H9 (cell line): ENCODE results near the gene HEMGN. TPM values are rescaled to one million over a fixed set of nuclear protein-coding genes. Genes with fewer than 3 reads are reported as not detected.

Experiments
- DNase-seq: peaks from one replicate; pipeline ENCODE4 v3.0.0-alpha.2; 2017
- H2AFZ ChIP-seq: one replicate; pipeline ENCODE4 v1.6.1; 2013; ENCODE audit warnings: mild to moderate bottlenecking, low read length, control low read depth, moderate library complexity
- H2AK5ac ChIP-seq: 2 replicates; pipeline ENCODE4 v1.6.1; 2013; ENCODE audit warnings: low read length, control low read depth, mixed read lengths; ENCODE audit not compliant: insufficient read length
- H2BK120ac ChIP-seq: one replicate; pipeline ENCODE4 v1.6.1; 2013; ENCODE audit warnings: low read depth, mild to moderate bottlenecking, low read length, control low read depth, inconsistent platforms; ENCODE audit not compliant: poor library complexity, severe bottlenecking
- H2BK12ac ChIP-seq: 2 replicates; pipeline ENCODE4 v1.6.1; 2013; ENCODE audit warnings: low read length, control low read depth, mixed read lengths, low read depth; ENCODE audit not compliant: insufficient read length
- H2BK15ac ChIP-seq: 2 replicates; pipeline ENCODE4 v1.6.1; 2013; ENCODE audit warnings: low read depth, low read length, control low read depth
- H2BK20ac ChIP-seq: one replicate; pipeline ENCODE4 v1.6.1; 2013; ENCODE audit warnings: low read depth, mild to moderate bottlenecking, low read length, control low read depth, inconsistent platforms; ENCODE audit not compliant: poor library complexity, severe bottlenecking
- H2BK5ac ChIP-seq: 2 replicates; pipeline ENCODE4 v1.6.1; 2013; ENCODE audit warnings: low read length, control low read depth, mixed read lengths; ENCODE audit not compliant: insufficient read length
- H3K14ac ChIP-seq: 2 replicates; pipeline ENCODE4 v1.6.1; 2013; ENCODE audit warnings: low read length, control low read depth; ENCODE audit not compliant: insufficient read depth
- H3K18ac ChIP-seq: 2 replicates; pipeline ENCODE4 v1.6.1; 2013; ENCODE audit warnings: low read depth, mild to moderate bottlenecking, mixed read lengths, low read length, control low read depth; ENCODE audit not compliant: insufficient read length
- H3K23ac ChIP-seq: 2 replicates; pipeline ENCODE4 v1.6.1; 2013; ENCODE audit warnings: low read length, control low read depth, mixed read lengths, low read depth; ENCODE audit not compliant: insufficient read length
- H3K23me2 ChIP-seq: 2 replicates; pipeline ENCODE4 v1.6.1; 2013; ENCODE audit warnings: low read depth, mild to moderate bottlenecking, mixed read lengths, low read length, control low read depth; ENCODE audit not compliant: insufficient read length, poor library complexity, severe bottlenecking
- H3K27ac ChIP-seq: 2 replicates; pipeline ENCODE4 v1.5.1; 2013; ENCODE audit warnings: low read length, control low read depth, mixed read lengths, low read depth; ENCODE audit not compliant: insufficient read length
- H3K27me3 ChIP-seq: 2 replicates; pipeline ENCODE4 v1.6.1; 2013; ENCODE audit warnings: low read length, control low read depth, inconsistent platforms; ENCODE audit not compliant: insufficient read depth
- H3K4ac ChIP-seq: 2 replicates; pipeline ENCODE4 v1.6.1; 2013; ENCODE audit warnings: low read depth, mild to moderate bottlenecking, control low read depth, inconsistent platforms, low read length, moderate library complexity
- H3K4me1 ChIP-seq: 2 replicates; pipeline ENCODE4 v1.6.1; 2013; ENCODE audit warnings: low read length, control low read depth, inconsistent platforms; ENCODE audit not compliant: insufficient read depth
- H3K4me2 ChIP-seq: 2 replicates; pipeline ENCODE4 v1.6.1; 2013; ENCODE audit warnings: low read length, control low read depth, mixed read lengths; ENCODE audit not compliant: insufficient read length, insufficient read depth
- H3K56ac ChIP-seq: 2 replicates; pipeline ENCODE4 v1.6.1; 2013; ENCODE audit warnings: low read depth, mild to moderate bottlenecking, mixed read lengths, low read length, control low read depth; ENCODE audit not compliant: insufficient read length
- H3K79me1 ChIP-seq: 2 replicates; pipeline ENCODE4 v1.6.1; 2013; ENCODE audit warnings: low read depth, mild to moderate bottlenecking, moderate library complexity, low read length, control low read depth, inconsistent platforms; ENCODE audit not compliant: insufficient read depth, poor library complexity, severe bottlenecking
- H3K79me2 ChIP-seq: 2 replicates; pipeline ENCODE4 v1.6.1; 2013; ENCODE audit warnings: low read length, control low read depth, inconsistent platforms; ENCODE audit not compliant: insufficient read depth
- H3K9ac ChIP-seq: 2 replicates; pipeline ENCODE4 v1.6.1; 2013; ENCODE audit warnings: low read length, control low read depth, mixed read lengths; ENCODE audit not compliant: insufficient read length; ENCODE audit errors: extremely low read depth
- H3K9me3 ChIP-seq: one replicate; pipeline ENCODE4 v1.6.1; 2013; ENCODE audit warnings: low read depth, low read length, inconsistent platforms; ENCODE audit not compliant: control insufficient read depth
- H3T11ph ChIP-seq: one replicate; pipeline ENCODE4 v1.6.1; 2013; ENCODE audit warnings: mild to moderate bottlenecking, low read length, control low read depth, inconsistent platforms
- H4K20me1 ChIP-seq: one replicate; pipeline ENCODE4 v1.6.1; 2013; ENCODE audit not compliant: control insufficient read depth, insufficient read length, insufficient read depth
- H4K5ac ChIP-seq: 2 replicates; pipeline ENCODE4 v1.6.1; 2013; ENCODE audit warnings: low read depth, mild to moderate bottlenecking, mixed read lengths, low read length, control low read depth; ENCODE audit not compliant: insufficient read length
- H4K8ac ChIP-seq: replicated peaks from 2 replicates; pipeline ENCODE4 v1.6.1; 2013; ENCODE audit warnings: low read length, control low read depth, mixed read lengths, low read depth; ENCODE audit not compliant: insufficient read length
- H4K91ac ChIP-seq: 2 replicates; pipeline ENCODE4 v1.6.1; 2013; ENCODE audit warnings: low read depth, mild to moderate bottlenecking, moderate library complexity, mixed read lengths, low read length, control low read depth; ENCODE audit not compliant: insufficient read length
- H3K27ac Mint-ChIP-seq, 3 experiments: 2 replicates in 2 of 3; 3 replicates in 1 of 3; pipeline ENCODE4 v1.8.0; 2020 to 2021; ENCODE audit warnings: mixed read lengths in 3 of 3, mild to moderate bottlenecking in 1 of 3, moderate library complexity in 1 of 3
- H3K27me3 Mint-ChIP-seq: 2 replicates; pipeline ENCODE4 v1.8.0; 2021; ENCODE audit warnings: low read depth, mild to moderate bottlenecking, moderate library complexity, mixed read lengths
- H3K36me3 Mint-ChIP-seq, 3 experiments: 2 replicates in 2 of 3; 3 replicates in 1 of 3; pipeline ENCODE4 v1.8.0; 2020 to 2021; ENCODE audit warnings: low read depth in 3 of 3, mixed read lengths in 3 of 3; ENCODE audit not compliant: insufficient read depth in 1 of 3
- H3K4me1 Mint-ChIP-seq, 2 experiments: 2 replicates each; pipeline ENCODE4 v1.8.0; 2020; ENCODE audit warnings: mixed read lengths in 2 of 2
- H3K4me3 Mint-ChIP-seq, 2 experiments: 2 replicates in 1 of 2; 3 replicates in 1 of 2; pipeline ENCODE4 v1.8.0; 2020 to 2021; ENCODE audit warnings: mild to moderate bottlenecking in 2 of 2, mixed read lengths in 2 of 2, moderate library complexity in 1 of 2
- H3K9me3 Mint-ChIP-seq, 2 experiments: 2 replicates in 1 of 2; 3 replicates in 1 of 2; pipeline ENCODE4 v1.8.0; 2020; ENCODE audit warnings: mild to moderate bottlenecking in 2 of 2, mixed read lengths in 2 of 2, moderate library complexity in 1 of 2
- CTCF ChIP-seq: fragments of 200-600 bp; sonication (generic); conservative IDR thresholded peaks from 3 replicates; pipeline ENCODE4 v1.8.0; 2021; ENCODE audit warnings: antibody characterized with exemption, mild to moderate bottlenecking
- WGBS: extraction: QIAGEN DNeasy Blood & Tissue Kit; methylation state at CpG from one replicate; pipeline ENCODE4 v1.1.7; 2013; ENCODE audit warnings: missing lambda C conversion rate, low lambda C conversion rate, mixed read lengths; ENCODE audit not compliant: insufficient read length; ENCODE audit errors: extremely low coverage; 5-methylcytosine and 5-hydroxymethylcytosine counted together
- total RNA-seq: library from RNA; stranded (reverse); gene quantifications from 2 replicates; pipeline ENCODE4 v1.2.1, GENCODE V29; 2021

Gene HEMGN
- total RNA-seq, 1 experiment from 2014 or later: not detected

DNA sequence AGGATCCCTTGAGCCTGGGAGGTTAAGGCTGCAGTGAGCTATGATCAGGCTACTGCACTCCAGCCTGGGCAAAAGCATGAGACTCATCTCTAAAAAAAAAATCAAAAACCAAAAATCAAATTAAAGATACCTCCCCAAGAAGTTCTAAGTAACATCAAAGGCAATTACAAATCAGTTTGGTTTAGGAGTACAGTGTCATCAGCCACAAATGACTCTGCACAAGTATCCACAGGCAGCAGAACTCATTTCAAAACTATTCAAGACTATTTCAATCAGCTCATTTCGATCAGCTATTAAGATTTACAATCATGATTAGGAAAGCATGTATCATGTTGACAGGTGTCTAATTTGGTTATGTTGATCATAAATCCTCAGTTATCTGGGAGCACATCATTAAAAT, 34.8 kb downstream of the HEMGN start:
- Histone ChIP-seq H3K18ac (no peak overlapping the region), H2BK20ac (no peak overlapping the region), H3K4me2 (no peak overlapping the region), H3K4me1 (no peaks in the 10 kb centered on the region), H2BK12ac (no peak overlapping the region), H3K4ac (no peak overlapping the region), H2AK5ac (no peak overlapping the region), H3K79me1 (no peaks in the 10 kb centered on the region), H3K56ac (no peak overlapping the region), H3K27me3 (no peaks in the 10 kb centered on the region), H3K9me3 (no peaks in the 10 kb centered on the region), H4K5ac (no peak overlapping the region), H3K9ac (no peak overlapping the region), H3K27ac (no peak overlapping the region), H3K14ac (no peak overlapping the region), H3K79me2 (no peaks in the 10 kb centered on the region), H4K20me1 (no peaks in the 10 kb centered on the region), H2BK120ac (no peak overlapping the region), H3T11ph (no peak overlapping the region), H2BK15ac (no peak overlapping the region), H4K8ac (no peak overlapping the region), H4K91ac (no peak overlapping the region), H3K23ac (no peak overlapping the region), H3K23me2 (no peaks in the 10 kb centered on the region), H2AFZ (no peak overlapping the region), H2BK5ac (no peak overlapping the region)
- H3K27ac Mint-ChIP-seq: no peak overlapping the region
- no peak overlapping the region for H3K4me3 Mint-ChIP-seq
- DNase-seq: no peak
- no peaks in the 10 kb centered on the region for H3K9me3 Mint-ChIP-seq
- no peaks in the 10 kb centered on the region for H3K27me3 Mint-ChIP-seq
- no peak for TF ChIP-seq CTCF
- H3K36me3 Mint-ChIP-seq: 0 out of 7 replicates have a peak, but pooled peaks cover 0 to 3% (median 0%) of the 10 kb centered on the region in 3 experiments
- no CpG with 5 or more reads among the region's 1 CpG for WGBS
- H3K4me1 Mint-ChIP-seq: no peaks in the 10 kb centered on the region
